Osteoblast (primary cell): ENCODE measurements around the gene HK3. TPM values are rescaled to one million over a fixed set of nuclear protein-coding genes. Genes with fewer than 3 reads are reported as not detected.

Source experiments
- DNase-seq: peaks from one replicate; pipeline ENCODE4 v3.0.0; 2011; ENCODE audit warnings: low spot score, mixed read lengths; ENCODE audit not compliant: insufficient read length; ENCODE audit errors: missing footprints
- H2AFZ ChIP-seq: 2 replicates; pipeline ENCODE4 v1.6.0; 2011; ENCODE audit warnings: mild to moderate bottlenecking, low read length
- H3K27ac ChIP-seq: 2 replicates; pipeline ENCODE4 v1.5.1; 2011; ENCODE audit warnings: mild to moderate bottlenecking, low read depth, low read length, moderate library complexity
- H3K27me3 ChIP-seq: 2 replicates; pipeline ENCODE4 v1.6.0; 2012; ENCODE audit warnings: mild to moderate bottlenecking, control low read depth, inconsistent platforms, low read length, moderate library complexity; ENCODE audit not compliant: insufficient read depth
- H3K36me3 ChIP-seq: 2 replicates; pipeline ENCODE4 v1.5.1; 2011; ENCODE audit warnings: mild to moderate bottlenecking, low read length, control low read depth, moderate library complexity; ENCODE audit not compliant: insufficient read depth
- H3K4me1 ChIP-seq: 2 replicates; pipeline ENCODE4 v1.5.1; 2011; ENCODE audit warnings: mild to moderate bottlenecking, low read length, control low read depth, moderate library complexity; ENCODE audit not compliant: insufficient read depth
- H3K4me2 ChIP-seq: 2 replicates; pipeline ENCODE4 v1.6.0; 2011; ENCODE audit warnings: mild to moderate bottlenecking, low read length; ENCODE audit not compliant: insufficient read depth
- H3K4me3 ChIP-seq: fragments of 200-600 bp; sonication (generic); 3 replicates; pipeline ENCODE4 v1.5.1; 2012; ENCODE audit warnings: mild to moderate bottlenecking, low read length, inconsistent platforms; ENCODE audit not compliant: insufficient read depth
- H3K79me2 ChIP-seq: 2 replicates; pipeline ENCODE4 v1.6.0; 2012; ENCODE audit warnings: mild to moderate bottlenecking, low read length, control low read depth, inconsistent platforms; ENCODE audit not compliant: insufficient read depth
- H3K9me3 ChIP-seq: 2 replicates; pipeline ENCODE4 v1.5.1; 2011; ENCODE audit warnings: low read depth, low read length, control low read depth
- H4K20me1 ChIP-seq: 2 replicates; pipeline ENCODE4 v1.6.0; 2012; ENCODE audit warnings: mild to moderate bottlenecking, low read length, control low read depth; ENCODE audit not compliant: insufficient read depth
- CTCF ChIP-seq: IDR thresholded peaks from 2 replicates; pipeline ENCODE4 v1.5.1; 2011; ENCODE audit warnings: mild to moderate bottlenecking, low read depth, low read length, moderate library complexity; ENCODE audit errors: extremely low read depth
- total RNA-seq: library from RNA; depleted of rRNA; stranded (reverse); fragments of >200 nt; gene quantifications from 2 replicates; pipeline ENCODE4 v1.2.3, GENCODE V29; 2012

Gene HK3
- total RNA-seq, 1 donor = 1.8 TPM

- no peaks in the 10 kb centered on the region for H3K9me3 ChIP-seq
- H3K4me1 ChIP-seq = no peaks in the 10 kb centered on the region
- peaks cover 63% of the 10 kb centered on the region for H3K36me3 ChIP-seq
- H2AFZ ChIP-seq = no peak overlapping the region
- H3K27me3 ChIP-seq = no peaks in the 10 kb centered on the region
- no peak overlapping the region for H3K4me2 ChIP-seq
- no peak overlapping the region for H3K27ac ChIP-seq
- no peak overlapping the region for H3K4me3 ChIP-seq
- DNase-seq = no peak
- H3K79me2 ChIP-seq = no peaks in the 10 kb centered on the region
- no peak for TF ChIP-seq CTCF
- H4K20me1 ChIP-seq = peaks cover 3% of the 10 kb centered on the region
Observed at GRCh38 chr5:176904276-176904675, 5.1 kb upstream of the HK3 start.

- H3K4me2 ChIP-seq = no peak overlapping the region
- H3K27me3 ChIP-seq = no peaks in the 10 kb centered on the region
- H3K36me3 ChIP-seq = peaks cover 57% of the 10 kb centered on the region
Observed at GRCh38 chr5:176902911-176903664, 3.9 kb upstream of the HK3 start.

GRCh38 chr5:176902102-176902814 lies 3.1 kb upstream of the HK3 start:
- Histone ChIP-seq H3K36me3 (peaks cover 49% of the 10 kb centered on the region), H3K27ac (no peak overlapping the region), H4K20me1 (peaks cover under 1% of the 10 kb centered on the region), H2AFZ (no peak overlapping the region), H3K4me2 (no peak overlapping the region), H3K27me3 (no peaks in the 10 kb centered on the region), H3K4me1 (no peaks in the 10 kb centered on the region), H3K4me3 (no peak overlapping the region), H3K79me2 (no peaks in the 10 kb centered on the region), H3K9me3 (no peaks in the 10 kb centered on the region)
- TF ChIP-seq CTCF = no peak
- DNase-seq = no peak

More at GRCh38 chr5:176902911-176903664, 3.9 kb upstream of the HK3 start:
- DNase-seq = no peak
- Histone ChIP-seq H3K4me3 (no peak overlapping the region), H2AFZ (no peak overlapping the region), H3K27ac (no peak overlapping the region), H3K79me2 (no peaks in the 10 kb centered on the region), H3K9me3 (no peaks in the 10 kb centered on the region), H3K4me1 (no peaks in the 10 kb centered on the region), H4K20me1 (peaks cover 3% of the 10 kb centered on the region)
- no peak for TF ChIP-seq CTCF
